ENCODE data around the gene TMEM108. TPM values are rescaled to one million over a fixed set of nuclear protein-coding genes. Genes with fewer than 3 reads are reported as not detected.

Gene TMEM108
- total and polyA plus RNA-seq, 2 experiments from 2014 or later = 7.4 to 15.3 TPM

GRCh38 chr3:133103706-133104105 is 65.5 kb downstream of the TMEM108 start (continued):
- no peak for TF ChIP-seq NANOG (IDR thresholded peaks at IDR 0.05; ENCODE audit: borderline replicate concordance)

- Histone ChIP-seq H3F3A (replicated peaks; ENCODE audit: low read depth) (no peaks in the 10 kb centered on the region), H3K79me2 (replicated peaks; ENCODE audit: insufficient read depth) (0 out of 2 replicates have a peak, but pooled peaks cover 3% of the 10 kb centered on the region), H3K9me2 (ENCODE audit: insufficient read depth) (no peaks in the 10 kb centered on the region), H3K4me2 (no peak overlapping the region), H3K36me3 (ENCODE audit: insufficient read depth) (no peaks in the 10 kb centered on the region), H3K4me1 (ENCODE audit: insufficient read depth) (no peaks in the 10 kb centered on the region; the same call in 1 of the 2 replicates), H3K27ac (ENCODE audit: low read depth) (no peak overlapping the region), H3K4me3 (no peak overlapping the region), H2AFZ (no peak overlapping the region), H4K20me1 (replicated peaks; ENCODE audit: insufficient read depth) (peaks cover 5% of the 10 kb centered on the region), H3K27me3 (ENCODE audit: insufficient read depth) (no peaks in the 10 kb centered on the region)
- Mint-ChIP-seq H3K4me3 (no peak overlapping the region), H3K9me3 (no peaks in the 10 kb centered on the region), H3K36me3 (ENCODE audit: low read depth) (no peaks in the 10 kb centered on the region), H3K27me3 (ENCODE audit: insufficient read depth, low read depth, poor library complexity) (no peaks in the 10 kb centered on the region), H3K4me1 (peaks cover 25% of the 10 kb centered on the region; the same call in 2 of the 3 replicates), H3K27ac (no peak overlapping the region)
- ATAC-seq (no peak), DNase-seq (ENCODE audit: low spot score) (no peak)
- TF ChIP-seq CREB1 (CRISPR knock-in tag; IDR thresholded peaks at IDR 0.05; ENCODE audit: low read depth) (no peak), EZH2 (IDR thresholded peaks at IDR 0.05; ENCODE audit: low read depth, unreplicated experiment) (no peak), CTCF (conservative IDR thresholded peaks at IDR 0.05; ENCODE audit: low read depth in 2 of 2) (no peak), JUNB (IDR thresholded peaks at IDR 0.05; ENCODE audit: unreplicated experiment) (no peak), ZNF114 (CRISPR knock-in tag; IDR thresholded peaks at IDR 0.05) (no peak)
These were observed 68.0 kb downstream of the TMEM108 start for GRCh38 chr3:133106169-133106568.

- Mint-ChIP-seq H3K4me1 (peaks cover 18% of the 10 kb centered on the region), H3K27me3 (ENCODE audit: insufficient read depth, low read depth, poor library complexity) (no peaks in the 10 kb centered on the region), H3K4me3 (no peak overlapping the region), H3K36me3 (ENCODE audit: low read depth) (no peaks in the 10 kb centered on the region), H3K9me3 (no peaks in the 10 kb centered on the region), H3K27ac (no peak overlapping the region)
- Histone ChIP-seq H3K36me3 (ENCODE audit: insufficient read depth) (no peaks in the 10 kb centered on the region), H3K27ac (ENCODE audit: low read depth) (no peak overlapping the region), H3K4me1 (ENCODE audit: insufficient read depth) (no peaks in the 10 kb centered on the region; the same call in 1 of the 2 replicates), H3K79me2 (replicated peaks; ENCODE audit: insufficient read depth) (0 out of 2 replicates have a peak, but pooled peaks cover 3% of the 10 kb centered on the region), H3K27me3 (ENCODE audit: insufficient read depth) (no peaks in the 10 kb centered on the region), H3F3A (replicated peaks; ENCODE audit: low read depth) (no peaks in the 10 kb centered on the region), H3K4me3 (no peak overlapping the region), H3K9me2 (ENCODE audit: insufficient read depth) (no peaks in the 10 kb centered on the region), H3K4me2 (no peak overlapping the region), H2AFZ (no peak overlapping the region), H4K20me1 (replicated peaks; ENCODE audit: insufficient read depth) (peaks cover 4% of the 10 kb centered on the region)
- ATAC-seq = no peak
- TF ChIP-seq CTCF (conservative IDR thresholded peaks at IDR 0.05; ENCODE audit: low read depth in 2 of 2) = no peak
- no peak for TF ChIP-seq EZH2 (IDR thresholded peaks at IDR 0.05; ENCODE audit: low read depth, unreplicated experiment)
- DNase-seq (ENCODE audit: low spot score) = no peak
These were observed 74.5 kb downstream of the TMEM108 start for GRCh38 chr3:133112666-133113065.
